ENCODE data around the gene ZDBF2.

GRCh38 chr2:206240327-206240726 is 34.1 kb upstream of the ZDBF2 start:
- TF ChIP-seq CTCF (IDR thresholded peaks at IDR 0.05) (no peak), POLR2A (IDR thresholded peaks at IDR 0.05) (no peak)
